Occipital lobe (tissue), 2 donors: ENCODE results near the gene DMC1. TPM values are rescaled to one million over a fixed set of nuclear protein-coding genes. Genes with fewer than 3 reads are reported as not detected.
"Not testable (repeated sequence)": the region's sequence is repeated elsewhere in the genome, so short reads cannot be mapped to it uniquely, and the experiment has no call there.

Experiments used
- DNase-seq: peaks from one replicate; lab custom pipeline; 2025; lab: John Stamatoyannopoulos, UW
- total RNA-seq: library from RNA; depleted of rRNA; stranded (reverse); fragments of >200 nt; gene quantifications from one replicate; pipeline ENCODE4 v1.2.3, GENCODE V29; 2014

The DMC1 gene
- total RNA-seq, result 4.1 TPM

GRCh38 chr22:38569972-38570778 lies at the start of gene DMC1:
DMC1 (minus strand) TSS chr22:38570183; CDS start chr22:38568256, 1,927 bp downstream.
- peak; percentile 79 for DNase-seq

DNA sequence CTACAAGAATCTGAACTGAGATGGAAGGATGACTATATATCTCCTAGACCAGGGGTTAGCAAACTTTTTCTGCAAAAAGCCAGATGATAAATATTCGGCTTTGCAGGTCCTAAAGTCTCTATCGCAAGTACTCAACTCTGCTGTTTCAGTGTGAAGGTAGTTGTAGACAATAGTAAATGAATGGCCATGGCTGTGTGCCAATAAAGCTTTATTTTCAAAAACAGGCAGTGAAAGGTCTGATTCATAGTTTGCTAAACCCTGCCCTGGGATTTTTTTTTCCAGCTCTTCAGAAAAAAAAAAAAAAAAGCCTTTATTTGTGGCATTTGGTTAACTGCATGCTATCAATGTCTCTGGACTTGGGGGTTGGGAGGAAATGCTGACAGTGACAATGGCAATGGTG lies 48.7 kb upstream of the DMC1 start:
- no peak for DNase-seq

DNA sequence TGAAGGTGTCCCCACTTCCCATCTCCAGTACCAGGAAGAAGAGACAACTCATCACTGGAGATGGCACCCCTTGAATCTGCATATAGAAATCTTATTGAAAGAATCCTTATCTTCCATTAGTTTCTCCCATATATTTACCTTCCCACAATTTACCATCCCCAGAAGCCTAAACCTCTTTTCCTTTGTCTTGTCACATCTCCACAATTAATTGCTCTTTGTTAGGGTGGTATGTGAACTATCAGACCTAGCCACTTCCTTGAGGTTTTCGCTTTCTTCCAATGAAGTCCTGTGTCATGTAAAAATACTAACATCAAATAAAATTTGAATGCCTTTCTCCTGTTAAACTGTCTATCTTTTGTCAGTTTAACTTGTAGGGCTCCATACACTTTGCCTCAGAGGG lies 48.3 kb upstream of the DMC1 start:
- DNase-seq, result no peak

- not testable (repeated sequence) for DNase-seq
Observed at GRCh38 chr22:38615064-38615405, 45.1 kb upstream of the DMC1 start.

DNA sequence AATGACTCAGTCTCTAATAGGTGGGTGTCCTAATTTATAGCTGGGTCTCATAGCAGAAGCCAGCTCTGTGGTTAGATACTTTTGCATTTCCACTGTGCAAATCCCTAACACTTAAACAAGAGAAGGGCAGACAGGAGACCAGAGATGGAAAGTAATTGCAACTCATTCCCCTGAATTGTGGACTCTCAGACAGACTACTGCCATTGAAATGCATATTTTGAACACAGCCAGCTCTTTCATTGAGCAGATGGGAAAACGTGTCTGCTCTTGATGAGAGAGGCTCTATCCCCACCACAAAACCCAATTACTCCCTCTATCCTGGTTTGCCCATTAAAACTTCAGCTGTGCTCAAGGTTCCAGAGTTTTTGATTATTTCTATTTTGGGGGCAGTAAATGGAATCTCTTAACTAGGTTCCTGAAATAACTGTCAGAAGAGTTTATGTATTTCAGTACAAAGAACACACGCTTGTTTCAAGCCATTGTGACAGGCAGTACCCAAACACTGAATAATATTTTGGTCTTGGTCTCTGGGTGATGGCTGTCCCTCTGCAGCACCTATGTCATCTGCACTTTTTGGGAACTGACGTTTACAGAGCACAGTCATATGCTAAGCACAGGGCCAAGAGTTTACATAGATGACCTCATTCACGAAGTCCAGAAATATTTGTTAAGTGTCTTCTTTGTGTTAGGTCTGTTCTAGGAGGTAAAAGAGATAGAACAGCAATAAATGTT lies 44.5 kb upstream of the DMC1 start:
- no peak for DNase-seq

GRCh38 chr22:38613588-38613987 lies 43.6 kb upstream of the DMC1 start:
- no peak for DNase-seq

DNA sequence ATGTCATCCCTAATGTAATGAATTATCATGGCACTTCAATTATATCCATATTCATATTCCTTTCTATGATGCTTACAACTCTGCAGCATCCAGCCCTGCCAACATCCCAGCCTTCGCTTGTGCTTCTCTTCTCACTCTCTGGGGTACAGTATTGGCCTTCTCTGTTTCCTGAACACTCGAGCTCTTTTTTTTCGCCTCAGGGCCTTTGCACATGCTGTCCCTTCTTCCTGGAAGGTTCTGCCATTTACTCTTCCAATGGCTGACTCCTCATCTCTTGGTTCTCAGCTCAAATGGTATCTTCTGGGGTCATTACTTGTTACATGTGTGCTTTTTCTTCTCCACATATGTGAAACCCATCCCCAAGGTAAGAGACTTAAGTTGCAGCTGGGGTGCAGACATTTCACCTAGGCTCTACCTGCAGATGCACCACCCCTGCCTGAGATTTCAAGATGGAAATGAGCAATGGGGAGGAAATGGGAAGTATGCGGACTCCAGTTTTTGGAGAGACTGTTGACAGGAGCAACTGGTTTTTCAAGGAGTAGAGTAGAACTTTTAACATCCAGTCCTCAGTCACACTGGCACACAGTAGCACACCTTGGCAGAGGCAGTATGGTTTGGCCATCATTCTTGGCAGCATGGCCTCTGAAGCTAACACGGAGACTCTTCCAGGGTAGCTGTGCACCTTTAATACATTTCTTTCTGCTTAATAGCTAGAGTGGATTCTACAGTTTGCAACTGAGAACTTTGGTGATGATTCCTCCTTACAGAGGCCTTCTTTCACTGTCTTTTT lies 42.4 kb upstream of the DMC1 start:
- DNase-seq, result no peak

GRCh38 chr22:38611559-38611958 lies 41.6 kb upstream of the DMC1 start:
- no peak for DNase-seq

- no peak for DNase-seq
Observed at GRCh38 chr22:38610234-38610633, 40.3 kb upstream of the DMC1 start.

DNA sequence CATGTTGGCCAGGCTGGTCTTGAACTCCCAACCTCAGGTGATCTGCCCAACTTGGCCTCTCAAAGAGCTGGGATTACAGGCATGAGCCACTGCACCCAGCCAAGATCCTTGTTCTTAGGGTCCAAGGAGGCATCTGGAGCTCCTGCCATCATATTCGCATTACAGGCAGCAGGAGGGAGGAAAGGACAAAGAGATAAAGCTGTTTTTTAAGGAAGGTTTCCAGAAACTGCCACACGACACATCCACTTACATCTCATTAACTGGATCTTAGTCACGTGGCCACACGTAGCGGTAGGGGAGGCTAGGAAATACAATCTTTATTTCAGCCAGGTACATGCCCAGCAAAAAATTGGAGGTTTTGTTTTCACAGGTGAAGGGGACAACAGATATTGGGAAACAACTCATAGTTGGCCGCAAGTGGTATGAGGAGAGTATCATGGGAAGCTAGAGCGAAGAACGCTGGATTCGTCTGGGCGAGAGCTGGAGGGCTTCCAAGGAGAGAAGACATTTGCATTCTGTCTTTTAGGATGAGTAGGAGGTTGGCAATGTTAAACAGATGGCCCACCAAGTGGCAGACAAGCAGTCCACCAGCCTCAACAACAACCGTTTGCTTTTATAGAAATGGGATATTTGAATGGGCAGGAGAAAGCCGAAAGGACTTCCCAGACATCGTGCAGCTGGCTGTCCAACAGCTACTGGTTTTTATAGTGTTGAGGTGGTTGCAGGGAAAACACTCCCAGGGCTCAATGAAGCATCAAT lies 39.2 kb upstream of the DMC1 start:
- DNase-seq, result peak; percentile 5

DNA sequence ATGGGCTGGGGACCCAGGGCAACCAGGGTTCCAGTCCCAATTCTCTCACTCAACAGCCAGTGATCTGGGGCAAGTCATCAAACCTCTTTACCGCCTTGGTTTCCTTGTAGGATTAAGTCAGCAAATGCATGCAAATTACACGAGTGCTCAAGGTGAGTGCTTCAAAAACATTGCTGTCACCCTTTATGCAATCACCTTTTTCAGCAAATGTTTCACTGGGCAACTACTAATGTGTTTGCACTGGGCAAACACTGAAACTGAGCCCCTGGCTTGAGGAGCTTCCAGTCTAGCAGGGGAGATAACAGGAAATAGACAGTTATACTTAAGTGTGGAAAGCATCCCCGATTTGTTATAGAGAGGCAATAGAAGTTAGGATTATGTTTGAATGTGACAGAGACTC lies 37.7 kb upstream of the DMC1 start:
- DNase-seq, result no peak

DNA sequence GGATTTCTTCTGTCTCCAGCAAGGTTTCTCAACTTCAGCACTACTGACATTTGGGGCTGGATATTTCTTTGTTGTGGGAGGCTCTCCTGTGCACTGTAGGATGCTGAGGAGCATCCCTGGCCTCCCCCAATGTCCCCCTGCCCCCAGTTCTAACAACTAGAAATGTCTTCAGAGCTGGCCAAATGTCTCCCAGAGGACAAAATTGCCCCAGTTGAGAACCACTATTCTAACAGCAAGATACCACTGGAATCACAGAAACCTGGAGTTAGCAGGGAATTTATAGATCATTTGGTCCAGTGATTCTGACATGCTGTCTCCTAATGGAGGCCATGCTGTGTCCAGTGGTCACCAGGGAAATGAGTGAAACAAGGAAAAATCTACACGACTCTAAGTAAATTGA lies 32.2 kb upstream of the DMC1 start:
- DNase-seq, result no peak

DNA sequence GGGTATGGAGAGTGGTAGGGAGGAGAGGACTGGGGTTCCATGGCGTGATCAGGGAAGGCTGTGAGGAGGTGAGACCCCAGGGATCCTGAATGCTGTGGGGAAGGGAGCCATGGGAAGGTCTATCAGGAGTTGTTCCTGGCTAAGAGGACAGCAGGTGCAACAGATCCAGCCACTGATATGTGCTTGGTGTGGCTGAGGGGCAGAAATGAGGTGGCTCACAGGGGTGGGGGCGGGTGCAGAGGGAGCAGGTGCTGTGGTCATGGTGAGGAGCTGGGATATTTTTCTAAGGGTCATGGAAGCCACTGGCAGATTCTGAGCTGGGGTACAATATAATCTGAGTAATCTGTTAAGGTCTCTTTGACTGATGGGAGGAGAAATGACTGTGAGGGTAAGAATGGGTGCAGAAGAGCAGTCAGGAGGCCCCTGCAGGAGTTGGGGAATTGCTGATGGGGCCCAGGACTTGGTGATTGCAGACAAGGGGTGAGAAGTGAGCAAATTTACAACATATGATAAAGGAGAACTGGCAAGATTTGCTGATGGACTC lies 31.3 kb upstream of the DMC1 start:
- DNase-seq, result no peak

GRCh38 chr22:38599466-38599865 lies 29.5 kb upstream of the DMC1 start:
- no peak for DNase-seq

GRCh38 chr22:38582923-38583322 lies 12.9 kb upstream of the DMC1 start:
- not testable (repeated sequence) for DNase-seq

DNA sequence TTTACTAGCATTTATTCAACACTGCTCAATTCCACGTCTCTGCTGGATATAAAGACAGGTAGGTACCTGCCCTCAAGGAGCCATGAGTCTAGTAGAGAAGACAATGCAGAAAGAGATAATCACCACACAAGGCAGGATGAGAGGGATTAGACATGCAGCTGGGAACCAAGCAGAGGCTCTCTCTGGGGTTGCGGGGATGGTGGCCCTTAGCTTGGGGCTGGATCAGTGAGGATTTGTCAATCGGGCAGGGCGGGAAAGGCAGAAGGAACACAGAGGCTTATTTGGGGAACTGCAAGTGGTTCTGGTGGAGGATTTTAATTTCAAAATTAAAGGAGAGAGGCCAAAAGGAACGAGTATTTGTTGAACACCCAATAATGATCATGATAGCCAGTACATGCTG lies 8.5 kb upstream of the DMC1 start:
- DNase-seq, result no peak

DNA sequence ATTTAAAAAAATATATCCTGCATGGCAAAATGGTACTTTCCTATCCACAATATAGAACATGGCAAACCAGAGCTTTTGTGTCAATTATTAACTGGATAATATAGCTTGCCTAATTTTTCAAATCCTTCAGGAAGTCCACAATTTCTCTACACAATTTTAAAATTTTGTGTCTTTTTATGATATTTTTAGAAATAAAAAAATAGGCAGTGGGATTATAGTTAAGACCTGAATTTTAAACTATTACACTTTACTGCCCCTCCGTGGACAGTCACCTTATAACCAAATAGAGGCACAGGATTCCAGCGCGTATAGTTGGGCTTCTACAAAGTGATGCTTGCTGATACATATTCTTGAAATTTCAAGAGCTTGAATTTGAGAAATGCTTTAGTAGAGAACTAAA lies 2.1 kb upstream of the DMC1 start:
- no peak for DNase-seq

DNA sequence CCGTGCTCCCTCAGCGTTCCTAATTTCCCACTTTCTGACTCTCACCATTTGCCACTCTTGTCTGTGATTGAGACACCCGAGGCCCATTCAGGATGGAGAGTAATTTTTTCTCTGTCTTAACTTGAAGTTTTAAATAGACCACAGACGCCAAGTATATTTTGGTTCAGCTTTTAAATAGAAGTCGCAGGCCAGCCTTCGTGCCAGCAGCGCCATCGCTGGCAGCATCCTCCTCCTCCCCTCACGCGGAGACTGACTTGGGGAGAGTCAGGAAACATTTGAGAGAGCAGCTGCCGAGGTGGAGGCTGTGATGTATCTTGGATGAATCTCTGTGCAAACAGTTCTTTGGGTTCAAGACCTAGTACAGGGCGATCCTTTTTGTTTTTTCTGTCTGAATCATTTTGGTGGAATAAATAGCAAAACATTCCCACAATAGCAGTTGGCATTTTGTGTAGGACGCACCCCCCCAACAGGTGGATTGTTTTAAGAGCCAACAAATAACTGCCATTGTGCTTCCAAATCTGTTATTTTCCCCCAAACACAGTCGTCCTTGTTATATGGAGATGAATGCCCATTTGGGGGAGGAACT lies 889 bp upstream of the DMC1 start:
- peak; percentile 78 for DNase-seq

- DNase-seq, result no peak
Observed at GRCh38 chr22:38569181-38569971, 607 bp downstream of the DMC1 start.
